CD4-positive, alpha-beta T cell treated with Interleukin-12 subunit alpha and Interleukin-12 subunit beta, for 1 hour (primary cell): ENCODE data around the gene LMO7.
"Not testable (repeated sequence)": the region's sequence is repeated elsewhere in the genome, so short reads cannot be mapped to it uniquely, and the experiment has no call there.

Experiments
- DNase-seq: peaks from one replicate; pipeline ENCODE4 v3.0.0-alpha.2; 2020

The LMO7 gene

GRCh38 chr13:75780103-75780502 lies 144.0 kb downstream of the LMO7 start:
- DNase-seq: not testable (repeated sequence)

GRCh38 chr13:75782985-75783384 lies 146.9 kb downstream of the LMO7 start:
- DNase-seq: no peak

DNA sequence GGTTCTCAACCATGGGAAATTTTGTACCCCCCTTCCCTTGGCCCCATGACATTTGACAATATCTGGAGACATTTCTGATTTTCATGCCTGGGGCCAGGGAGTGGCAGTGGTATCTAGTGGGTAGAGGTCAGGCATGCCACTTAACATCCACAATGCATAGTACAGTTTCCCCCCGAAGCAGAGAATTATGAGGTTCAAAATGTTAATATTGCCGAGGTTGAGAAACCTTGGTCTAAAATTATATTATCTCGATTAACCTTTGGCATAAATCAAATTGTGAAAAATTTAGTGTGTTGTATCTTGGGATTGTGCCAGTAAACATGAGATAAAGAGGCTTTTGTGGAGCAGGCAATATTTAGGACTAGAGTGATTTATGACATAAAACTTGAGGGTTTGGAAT lies 147.9 kb downstream of the LMO7 start:
- DNase-seq: no peak

DNA sequence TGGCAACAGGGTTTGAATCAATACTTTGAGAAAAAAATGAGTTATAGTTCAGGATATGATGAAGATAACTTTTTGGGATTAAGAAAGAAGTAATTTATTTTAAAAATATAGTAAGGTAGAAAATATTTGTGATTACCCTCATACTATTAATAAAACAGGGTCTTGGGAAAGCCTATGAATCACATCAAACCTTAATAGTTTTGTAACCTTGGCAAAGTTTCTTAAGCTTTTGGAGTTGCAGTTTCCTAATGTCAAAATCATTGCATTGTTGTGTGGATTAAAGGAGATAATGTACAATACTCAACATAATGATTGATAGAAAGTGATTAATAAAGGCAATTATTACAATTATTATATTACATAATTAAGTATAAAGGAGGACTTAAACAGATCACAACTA lies 149.0 kb downstream of the LMO7 start:
- no peak for DNase-seq

DNA sequence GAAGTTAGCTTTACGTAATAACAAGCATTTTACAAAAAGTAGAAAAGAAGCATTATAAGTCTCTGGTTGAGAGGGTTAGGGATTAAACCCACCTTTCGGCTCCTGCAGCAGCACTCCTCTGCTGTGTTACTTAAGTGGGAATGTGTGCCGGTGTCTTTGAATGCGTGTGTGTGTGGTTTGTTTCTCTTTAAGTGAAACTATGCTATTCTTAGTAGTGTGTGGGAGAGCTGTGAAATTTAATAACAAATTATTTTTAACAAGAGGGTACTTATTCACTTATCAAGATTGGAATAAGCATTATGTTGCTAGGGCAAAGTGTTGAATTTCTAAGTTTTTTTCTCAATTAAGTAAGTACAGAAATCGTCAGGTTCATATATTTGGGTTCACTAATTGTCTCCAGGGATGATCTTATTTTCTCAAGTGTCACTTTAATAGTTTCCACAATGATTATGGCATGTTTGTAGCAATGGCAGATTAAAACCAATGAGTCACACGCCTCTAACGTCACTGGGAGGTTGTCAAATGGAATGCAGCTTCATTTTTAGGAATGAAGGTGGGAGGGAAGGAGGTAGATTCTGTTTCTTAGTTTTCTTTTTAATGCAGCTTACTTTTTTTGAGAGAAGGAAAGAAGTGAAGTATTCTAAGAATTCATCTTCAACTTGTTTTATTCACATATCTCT lies 151.3 kb downstream of the LMO7 start:
- DNase-seq: no peak

DNA sequence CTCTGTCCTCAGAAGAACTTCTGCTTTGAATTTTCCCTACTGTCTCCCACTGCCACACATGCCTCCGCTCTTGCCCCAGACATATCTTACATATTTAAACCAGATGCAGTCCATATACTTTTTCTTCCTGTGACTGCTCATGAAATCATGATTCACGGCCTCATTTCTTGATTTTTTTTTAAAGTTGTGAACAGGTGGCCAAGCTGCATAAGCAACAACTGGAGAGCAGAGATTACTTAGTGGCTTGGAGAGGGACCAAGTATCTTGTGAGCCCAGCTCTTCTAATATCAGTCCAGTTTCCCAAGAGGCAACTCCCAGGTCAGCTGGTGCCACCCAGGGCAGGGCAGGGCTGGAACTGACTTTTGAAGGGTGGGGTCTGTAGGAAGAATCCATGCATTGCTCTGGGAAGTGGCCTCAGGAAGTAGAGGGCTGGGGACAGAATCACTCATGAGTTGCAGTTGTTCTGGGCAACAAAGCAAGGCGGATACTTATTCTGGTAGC lies 152.4 kb downstream of the LMO7 start:
- DNase-seq: no peak

GRCh38 chr13:75789451-75790197 lies 153.5 kb downstream of the LMO7 start:
- DNase-seq: no peak

DNA sequence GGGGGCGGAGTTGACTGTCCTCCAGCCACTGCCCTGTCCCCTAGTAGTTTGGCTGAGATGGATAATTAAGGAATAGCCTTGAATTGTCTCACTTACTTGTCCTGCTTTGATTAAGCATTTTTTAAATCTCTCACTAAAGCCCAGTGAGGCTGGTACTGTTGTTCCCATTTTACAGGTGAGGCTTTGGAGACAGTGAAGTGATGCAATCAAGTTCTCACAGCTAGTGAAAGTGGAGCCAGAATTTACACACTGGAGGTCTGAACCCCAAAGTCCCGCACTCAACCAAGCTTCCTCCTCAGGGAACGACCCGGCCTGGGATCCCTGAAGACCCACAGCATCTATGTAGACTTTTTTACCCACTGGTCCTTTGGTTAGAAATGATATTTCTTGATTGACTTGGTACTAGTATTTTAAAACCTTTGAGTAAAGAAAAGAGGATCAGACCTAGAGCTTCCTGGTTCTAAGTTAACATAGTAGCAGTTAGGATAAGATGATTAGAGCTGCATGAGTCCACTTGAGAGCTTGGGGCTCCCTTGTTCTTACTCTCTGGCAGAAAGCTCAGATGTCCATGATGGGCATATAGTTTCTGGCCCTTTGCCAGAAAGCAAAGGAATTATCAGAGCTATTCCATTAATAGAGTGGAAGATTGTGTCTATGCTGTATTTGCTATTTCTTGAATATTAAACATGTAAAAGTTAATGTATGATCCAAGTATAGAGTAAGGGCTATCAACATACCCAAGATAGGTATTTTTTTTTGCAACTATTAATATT lies 154.3 kb downstream of the LMO7 start:
- no peak for DNase-seq

DNA sequence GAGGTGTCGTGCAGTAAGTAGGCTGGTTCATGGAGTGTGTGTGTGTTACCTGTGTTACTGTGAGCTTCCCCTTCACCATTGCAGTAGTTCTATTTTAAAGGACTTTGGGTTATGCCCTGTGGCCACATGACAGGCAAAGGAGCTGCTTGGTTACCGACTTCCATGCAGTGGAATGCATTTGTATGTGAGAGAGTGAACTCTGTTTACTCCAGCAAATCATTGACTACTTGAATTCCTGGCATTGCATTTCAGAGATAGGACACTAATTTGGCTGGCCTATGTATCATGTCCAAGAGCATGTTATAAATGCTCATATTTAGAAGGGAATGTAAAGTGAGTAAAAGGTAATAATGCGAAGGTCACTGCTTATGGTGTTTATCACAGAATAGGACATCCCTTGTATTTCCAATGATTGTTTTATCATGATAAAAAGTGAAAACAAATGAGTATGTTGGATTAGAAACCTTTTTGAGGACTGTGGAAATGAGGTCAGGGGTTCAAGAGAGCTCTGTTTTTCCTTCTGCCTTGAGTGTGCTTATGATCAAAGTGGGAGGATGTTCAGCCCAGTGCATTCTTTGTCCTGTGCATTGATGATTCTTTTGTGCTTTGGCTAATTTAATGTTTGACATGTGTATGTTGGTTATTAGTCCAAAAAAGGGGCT lies 156.5 kb downstream of the LMO7 start:
- no peak for DNase-seq

DNA sequence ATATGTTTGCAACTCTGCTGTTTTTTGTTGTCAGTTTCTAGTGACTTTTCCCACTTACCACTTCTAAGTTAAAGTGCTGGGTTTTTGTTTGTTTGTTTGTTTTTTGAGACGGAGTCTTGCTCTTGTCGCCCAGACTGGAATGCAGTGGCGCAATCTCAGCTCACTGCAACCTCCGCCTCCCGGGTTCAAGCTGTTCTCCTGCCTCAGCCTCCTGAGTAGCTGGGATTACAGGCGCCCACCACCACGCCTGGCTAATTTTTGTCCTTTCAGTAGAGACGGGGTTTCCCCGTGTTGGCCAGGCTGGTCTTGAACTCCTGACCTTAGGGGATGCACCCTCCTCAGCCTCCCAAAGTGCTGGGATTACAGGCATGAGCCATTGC lies 157.0 kb downstream of the LMO7 start:
- DNase-seq: not testable (repeated sequence)

DNA sequence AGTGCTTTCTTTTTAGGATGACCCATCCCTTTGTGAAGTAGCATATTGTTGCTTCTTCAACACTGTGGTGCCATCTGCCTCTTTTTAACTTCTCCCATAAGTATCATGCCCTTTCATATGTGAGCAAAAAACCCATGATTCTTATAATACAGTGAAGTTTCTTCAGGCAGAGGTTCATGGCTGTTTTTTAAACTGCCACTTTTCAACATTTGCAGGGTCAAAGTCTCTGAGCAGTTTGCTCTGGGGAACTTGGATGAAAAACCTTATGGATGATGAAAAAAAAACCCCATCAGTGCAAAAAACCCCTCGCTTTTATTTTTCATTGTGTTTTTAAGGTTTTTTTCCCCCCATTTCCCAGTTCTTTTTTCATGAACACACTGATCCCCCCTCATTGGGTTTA lies 158.5 kb downstream of the LMO7 start:
- DNase-seq: no peak

DNA sequence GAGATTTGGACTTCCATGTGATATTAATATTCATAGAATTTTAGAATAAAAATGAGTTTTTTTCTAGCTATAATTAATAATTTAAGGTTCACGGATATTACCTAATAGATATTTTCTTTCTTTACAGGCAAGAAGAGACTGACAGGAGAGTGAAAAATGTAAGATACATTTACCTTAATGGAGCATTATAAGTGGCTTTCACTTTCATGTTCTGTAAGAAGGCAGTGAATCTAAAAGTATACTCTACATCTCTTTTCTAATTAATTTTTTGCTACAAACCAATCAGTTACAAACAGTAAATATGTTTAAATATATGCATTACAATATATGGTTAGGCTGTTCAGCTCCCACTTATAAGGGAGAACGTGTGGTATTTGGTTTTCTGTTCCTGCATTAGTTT lies 159.1 kb downstream of the LMO7 start:
- no peak for DNase-seq

DNA sequence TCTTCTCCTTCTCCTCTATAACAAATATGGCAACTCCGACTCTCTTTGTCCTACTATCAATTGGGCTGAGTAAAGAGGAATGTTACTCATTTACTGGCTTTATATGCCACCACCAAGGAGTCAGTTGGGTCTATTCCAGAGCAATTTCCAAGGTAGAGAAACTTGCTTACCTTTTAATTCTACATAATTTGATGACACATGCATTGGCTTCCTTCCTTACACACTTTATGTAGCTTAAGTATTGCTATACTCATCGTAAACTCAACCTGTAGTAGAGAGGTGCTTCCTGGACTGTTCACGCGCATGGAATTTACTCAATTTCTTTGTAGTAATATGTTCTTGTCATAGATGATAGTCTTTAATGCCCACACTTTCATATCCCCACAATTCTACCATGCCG lies 160.7 kb downstream of the LMO7 start:
- DNase-seq: no peak

- DNase-seq: no peak
Observed at GRCh38 chr13:75797239-75797638, 161.1 kb downstream of the LMO7 start.

DNA sequence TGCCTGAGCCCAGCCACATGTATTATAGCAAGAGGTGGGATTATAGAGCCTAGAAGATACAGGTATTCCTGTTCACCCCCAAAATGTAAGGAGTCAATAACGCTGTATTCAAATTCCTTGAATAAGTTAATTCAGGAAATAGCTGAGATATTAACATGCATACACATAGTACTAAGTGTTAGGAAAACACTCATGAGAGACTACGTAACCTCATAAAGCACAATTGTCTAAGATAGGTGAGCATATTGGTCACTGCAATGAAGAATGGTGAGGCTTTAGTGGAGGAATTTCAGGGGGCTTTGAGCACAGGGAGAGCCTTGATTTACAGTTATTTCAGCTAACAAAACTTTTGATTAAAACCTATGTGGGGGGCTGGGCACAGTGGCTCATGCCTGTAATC lies 161.6 kb downstream of the LMO7 start:
- no peak for DNase-seq

DNA sequence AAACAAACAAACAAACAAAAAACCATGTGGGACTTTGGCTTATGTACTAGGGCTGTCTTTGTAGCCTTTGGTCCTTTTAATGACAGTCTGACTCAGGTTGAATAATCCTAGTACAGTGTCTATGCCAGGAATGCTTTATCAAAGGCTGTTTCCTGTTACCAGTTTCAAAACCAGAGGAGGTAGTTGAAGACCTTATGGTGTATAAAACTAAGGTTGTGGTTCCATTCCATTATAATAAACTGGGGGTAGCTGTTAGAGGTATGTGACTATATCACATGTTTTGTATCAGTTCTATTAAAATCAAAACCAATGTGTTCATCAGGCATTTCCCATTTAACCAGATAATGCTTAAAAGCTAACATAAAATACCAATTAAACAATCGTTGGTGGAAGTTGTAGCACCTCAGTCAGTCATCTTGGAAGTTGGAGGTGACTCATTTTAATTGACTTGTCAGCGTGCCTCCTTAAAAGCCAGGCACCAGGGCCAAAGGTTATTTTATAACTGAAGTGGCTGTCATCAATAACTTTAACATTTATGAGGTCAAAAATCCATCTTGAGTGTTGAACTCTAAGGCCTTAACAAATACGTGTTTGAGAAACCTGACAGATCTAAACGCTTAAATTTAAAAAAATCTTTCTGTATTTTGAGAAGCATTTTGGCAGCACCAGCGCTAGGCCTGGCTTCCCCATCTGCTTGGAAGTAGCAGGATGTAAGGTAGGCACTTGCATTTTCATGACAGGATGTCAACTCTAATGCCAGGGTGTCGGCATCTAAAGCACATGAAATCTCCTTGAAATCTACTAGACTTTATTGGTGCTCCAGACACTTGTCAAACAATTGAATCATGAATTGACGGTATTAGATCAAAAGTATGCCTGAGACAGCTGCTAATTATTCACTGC lies 162.5 kb downstream of the LMO7 start:
- no peak for DNase-seq

DNA sequence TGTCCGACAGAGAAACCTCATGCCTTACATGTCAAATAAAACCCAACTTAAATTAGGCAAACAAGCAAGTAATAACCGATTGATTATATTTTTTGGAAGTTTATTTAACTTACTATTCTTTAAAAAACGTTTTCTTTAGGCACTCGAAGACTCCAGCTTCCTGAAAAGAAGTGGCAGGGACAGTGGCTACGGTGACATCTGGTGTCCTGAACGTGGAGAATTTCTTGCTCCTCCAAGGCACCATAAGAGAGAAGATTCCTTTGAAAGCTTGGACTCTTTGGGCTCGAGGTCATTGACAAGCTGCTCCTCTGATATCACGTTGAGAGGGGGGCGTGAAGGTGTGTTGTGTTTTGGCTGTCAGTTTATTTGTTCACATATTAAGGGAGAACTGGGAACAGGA lies 164.4 kb downstream of the LMO7 start:
- no peak for DNase-seq

- DNase-seq: no peak
Observed at GRCh38 chr13:75801388-75801945, 165.3 kb downstream of the LMO7 start.

DNA sequence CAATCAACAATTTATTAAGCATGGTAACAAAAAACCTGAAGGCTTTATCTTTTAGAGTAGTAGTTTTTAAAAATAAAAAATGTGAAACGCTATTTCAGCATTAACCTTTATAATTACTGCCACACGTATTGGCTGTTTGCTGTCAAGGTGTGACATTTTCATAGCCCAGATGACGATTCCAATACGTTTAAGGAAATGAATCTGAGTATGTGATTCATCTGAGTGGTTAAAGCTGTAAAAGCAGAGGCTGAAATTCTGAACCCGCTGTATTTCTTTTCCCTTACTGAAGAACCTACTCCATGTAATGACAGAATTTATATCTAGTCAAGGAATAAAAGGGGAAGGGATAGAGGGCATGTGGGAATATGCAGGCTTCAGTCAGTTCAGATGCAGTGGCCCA lies 166.0 kb downstream of the LMO7 start:
- DNase-seq: no peak

GRCh38 chr13:75803164-75803611 lies 167.1 kb downstream of the LMO7 start:
- DNase-seq: peak; percentile 25

GRCh38 chr13:75804054-75804453 lies 167.9 kb downstream of the LMO7 start:
- DNase-seq: no peak

- no peak for DNase-seq
Observed at GRCh38 chr13:75804605-75805004, 168.5 kb downstream of the LMO7 start.
